Activated naive CD4-positive, alpha-beta T cell treated with anti-CD3 and anti-CD28 coated beads for 36 hours (primary cell): ENCODE measurements around the gene CUEDC1. TPM values are rescaled to one million over a fixed set of nuclear protein-coding genes. Genes with fewer than 3 reads are reported as not detected.
A peak's percentile ranks its signal among the peaks of the same experiment; 100 is the strongest.
"Not testable (repeated sequence)": the region's sequence is repeated elsewhere in the genome, so short reads cannot be mapped to it uniquely, and the experiment has no call there.

Experiments
- CTCF ChIA-PET: fragments of 350-600 bp; sonication (Branson Sonifier 250); formaldehyde crosslinking; loops from one replicate; lab custom pipeline; 2021; ENCODE audit warnings: antibody characterized with exemption; lab: Charles Lee
- DNase-seq: peaks from one replicate; pipeline ENCODE4 v3.0.0-alpha.2; 2020
- H3K27ac Mint-ChIP-seq: one replicate; pipeline ENCODE4 v1.8.0; 2021; ENCODE audit warnings: mild to moderate bottlenecking, mixed read lengths
- H3K27me3 Mint-ChIP-seq: one replicate; pipeline ENCODE4 v1.8.0; 2021; ENCODE audit warnings: low read depth, mixed read lengths
- H3K36me3 Mint-ChIP-seq: one replicate; pipeline ENCODE4 v1.8.0; 2021; ENCODE audit warnings: low read depth, mixed read lengths
- H3K4me1 Mint-ChIP-seq: one replicate; pipeline ENCODE4 v1.8.0; 2021; ENCODE audit warnings: low read depth, mixed read lengths
- H3K4me3 Mint-ChIP-seq: one replicate; pipeline ENCODE4 v1.8.0; 2021; ENCODE audit warnings: mild to moderate bottlenecking, moderate library complexity, mixed read lengths
- H3K9me3 Mint-ChIP-seq: one replicate; pipeline ENCODE4 v1.8.0; 2021; ENCODE audit warnings: mixed read lengths
- intact Hi-C: fragments of 100-400 bp; cut with micrococcal nuclease; formaldehyde crosslinking; loops from one replicate; pipeline ENCODE4 v1.15.1; 2023
- total RNA-seq, 2 experiments: library from RNA; stranded (reverse); gene quantifications; one replicate each; pipeline ENCODE4 v1.2.3, GENCODE V29; 2021

Gene CUEDC1
- total RNA-seq, 2 experiments from 2014 or later, result 0.47 to 0.69 TPM

DNA sequence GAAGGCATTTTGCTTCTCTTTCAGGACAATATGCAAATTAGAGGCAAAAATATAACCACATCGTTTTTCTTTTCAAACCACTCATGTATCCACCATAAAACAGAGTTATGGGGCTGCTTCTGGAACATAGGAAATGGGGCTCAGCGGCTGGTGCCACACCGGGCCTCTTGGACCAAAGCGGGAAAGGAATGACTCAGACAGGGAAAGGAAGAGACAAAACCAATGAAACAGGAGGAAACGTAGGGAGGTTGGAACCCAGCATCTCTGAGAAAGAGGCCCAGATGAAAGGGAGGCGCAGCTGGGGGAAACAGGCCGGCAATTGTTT lies 28.5 kb downstream of the CUEDC1 start:
- H3K36me3 Mint-ChIP-seq, result no peaks in the 10 kb centered on the region
- H3K4me1 Mint-ChIP-seq, result no peaks in the 10 kb centered on the region
- no peak overlapping the region for H3K27ac Mint-ChIP-seq
- CTCF ChIA-PET, result no interaction called here
- no peaks in the 10 kb centered on the region for H3K27me3 Mint-ChIP-seq
- no peak for DNase-seq
- intact Hi-C loops, result no loop called here
- H3K4me3 Mint-ChIP-seq, result no peak overlapping the region
- H3K9me3 Mint-ChIP-seq, result no peaks in the 10 kb centered on the region

DNA sequence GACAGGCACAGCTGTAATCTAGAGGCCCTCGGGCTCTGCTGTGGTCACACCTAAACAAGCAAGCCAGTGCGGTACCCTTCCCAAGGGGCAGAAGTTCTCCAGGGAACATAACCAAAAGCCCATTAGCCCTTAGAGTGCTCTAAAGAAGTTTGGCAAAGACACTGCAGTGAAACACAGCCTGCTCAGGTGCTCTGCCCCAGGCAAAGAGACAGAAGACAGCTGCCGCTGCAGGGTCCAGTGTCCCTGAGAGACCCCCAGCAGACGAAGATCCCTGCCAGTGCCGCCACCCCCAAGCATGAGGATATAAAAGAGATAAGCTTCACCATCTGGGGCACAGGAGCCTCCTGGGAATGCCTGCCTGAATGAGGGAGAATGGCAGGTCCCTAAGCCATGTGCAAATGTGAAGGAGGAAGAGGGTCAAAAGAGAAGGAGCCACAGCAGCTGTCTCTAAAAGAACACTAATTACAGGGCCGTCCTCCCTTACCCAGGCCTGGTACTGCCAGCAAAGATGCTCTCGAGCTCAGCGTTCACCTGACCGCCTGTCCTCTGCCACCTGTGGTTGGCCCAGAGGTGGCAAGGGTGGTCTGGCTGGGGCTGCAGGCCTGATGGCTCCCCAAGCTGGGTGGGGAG lies 29.7 kb downstream of the CUEDC1 start:
- CTCF ChIA-PET, result interaction anchor here (0.7 to 1.6 kb wide), 2 partner anchors 35 to 427 kb away, joined by 3 to 12 read pairs; no protein-coding TSS in a partner anchor
- intact Hi-C loops, result no loop called here
- no peaks in the 10 kb centered on the region for H3K27me3 Mint-ChIP-seq
- H3K27ac Mint-ChIP-seq, result no peak overlapping the region
- H3K36me3 Mint-ChIP-seq, result no peaks in the 10 kb centered on the region
- H3K9me3 Mint-ChIP-seq, result no peaks in the 10 kb centered on the region
- H3K4me3 Mint-ChIP-seq, result no peak overlapping the region
- no peaks in the 10 kb centered on the region for H3K4me1 Mint-ChIP-seq
- DNase-seq, result no peak

DNA sequence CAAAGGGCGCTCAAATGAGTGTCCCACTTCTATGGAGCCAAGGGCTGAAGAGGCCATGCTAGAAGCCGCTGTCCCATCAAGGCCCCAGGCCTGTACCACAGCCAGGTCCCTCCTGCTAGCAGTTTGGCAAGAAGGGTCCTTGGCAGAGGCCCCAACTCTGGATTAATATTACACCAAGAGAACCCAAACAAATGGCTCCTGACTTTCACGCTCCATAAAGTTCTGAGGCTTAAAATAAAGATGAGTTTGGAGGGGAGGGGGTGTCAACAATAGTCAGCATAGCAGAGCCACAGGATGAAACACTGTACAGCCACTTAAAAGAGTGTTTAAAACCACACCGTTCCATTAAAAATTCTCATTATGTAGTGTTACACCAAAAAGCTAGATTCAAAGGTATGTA lies 30.5 kb downstream of the CUEDC1 start:
- DNase-seq, result no peak
- no peak overlapping the region for H3K4me3 Mint-ChIP-seq
- CTCF ChIA-PET, result interaction anchor here (1.6 kb wide), 1 partner anchor 34 kb away, joined by 3 read pairs; no protein-coding TSS in a partner anchor
- no peaks in the 10 kb centered on the region for H3K36me3 Mint-ChIP-seq
- H3K27ac Mint-ChIP-seq, result no peak overlapping the region
- no peaks in the 10 kb centered on the region for H3K27me3 Mint-ChIP-seq
- H3K4me1 Mint-ChIP-seq, result no peaks in the 10 kb centered on the region
- H3K9me3 Mint-ChIP-seq, result no peaks in the 10 kb centered on the region
- intact Hi-C loops, result no loop called here

DNA sequence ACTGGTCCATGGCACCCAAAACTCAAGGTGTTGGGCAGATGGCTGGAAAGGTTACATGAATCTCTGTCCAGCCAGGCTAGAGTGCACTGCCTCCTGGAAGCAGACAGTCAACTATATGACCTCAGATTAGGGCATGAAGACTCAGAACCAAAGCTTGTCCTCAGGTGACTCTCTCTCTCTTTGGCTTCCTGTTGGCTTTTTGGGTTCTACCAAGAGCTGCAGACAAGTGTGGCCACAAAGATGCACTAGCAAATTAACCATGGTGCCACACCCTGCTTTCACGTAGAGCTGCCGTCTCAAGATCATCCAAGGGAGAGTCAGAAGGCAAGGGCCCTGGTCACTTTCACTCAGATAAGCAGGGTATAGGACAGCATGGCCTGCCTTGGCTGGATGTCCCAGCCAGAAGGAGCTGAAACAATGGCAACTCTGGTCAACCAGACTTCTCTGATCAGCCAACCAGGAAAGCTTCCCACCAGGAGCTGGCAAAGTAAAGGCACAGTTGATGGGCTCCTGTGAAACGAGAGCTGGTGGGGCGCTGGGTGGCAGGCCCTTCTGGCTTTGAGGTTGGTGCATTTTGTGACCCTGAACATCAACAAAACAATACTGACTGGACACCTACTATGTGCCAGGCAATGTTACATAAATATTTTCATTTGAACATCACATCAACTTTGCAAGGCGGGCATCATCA lies 31.9 kb downstream of the CUEDC1 start:
- intact Hi-C loops, result no loop called here
- no peak overlapping the region for H3K27ac Mint-ChIP-seq
- no peak for DNase-seq
- no peaks in the 10 kb centered on the region for H3K27me3 Mint-ChIP-seq
- no peaks in the 10 kb centered on the region for H3K9me3 Mint-ChIP-seq
- no peaks in the 10 kb centered on the region for H3K36me3 Mint-ChIP-seq
- H3K4me1 Mint-ChIP-seq, result no peaks in the 10 kb centered on the region
- CTCF ChIA-PET, result interaction anchor here (0.7 to 0.8 kb wide), 2 partner anchors 27 to 76 kb away, joined by 3 to 4 read pairs; no protein-coding TSS in a partner anchor
- H3K4me3 Mint-ChIP-seq, result no peak overlapping the region

DNA sequence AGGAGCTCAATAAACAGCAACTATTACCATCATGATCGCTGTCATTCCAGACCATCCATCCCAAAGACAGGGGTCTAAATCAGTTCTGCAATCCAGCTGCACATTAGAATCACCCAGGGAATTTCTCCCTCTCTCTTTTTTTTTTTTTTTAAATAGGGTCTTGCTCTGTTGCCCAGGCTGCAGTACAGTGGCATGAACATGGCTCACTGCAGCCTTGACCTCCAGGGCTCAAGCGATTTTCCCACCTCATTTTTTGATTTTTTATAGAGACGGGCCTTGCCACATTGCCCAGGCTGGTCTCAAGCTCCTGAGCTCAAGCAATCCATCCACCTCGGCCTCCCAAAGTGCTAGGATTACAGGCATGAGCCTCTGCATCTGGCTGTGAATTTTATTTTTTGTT lies 32.5 kb downstream of the CUEDC1 start:
- H3K36me3 Mint-ChIP-seq, CTCF ChIA-PET, H3K4me3 Mint-ChIP-seq, H3K9me3 Mint-ChIP-seq, H3K4me1 Mint-ChIP-seq, H3K27ac Mint-ChIP-seq, intact Hi-C loops, DNase-seq, H3K27me3 Mint-ChIP-seq: not testable (repeated sequence)

DNA sequence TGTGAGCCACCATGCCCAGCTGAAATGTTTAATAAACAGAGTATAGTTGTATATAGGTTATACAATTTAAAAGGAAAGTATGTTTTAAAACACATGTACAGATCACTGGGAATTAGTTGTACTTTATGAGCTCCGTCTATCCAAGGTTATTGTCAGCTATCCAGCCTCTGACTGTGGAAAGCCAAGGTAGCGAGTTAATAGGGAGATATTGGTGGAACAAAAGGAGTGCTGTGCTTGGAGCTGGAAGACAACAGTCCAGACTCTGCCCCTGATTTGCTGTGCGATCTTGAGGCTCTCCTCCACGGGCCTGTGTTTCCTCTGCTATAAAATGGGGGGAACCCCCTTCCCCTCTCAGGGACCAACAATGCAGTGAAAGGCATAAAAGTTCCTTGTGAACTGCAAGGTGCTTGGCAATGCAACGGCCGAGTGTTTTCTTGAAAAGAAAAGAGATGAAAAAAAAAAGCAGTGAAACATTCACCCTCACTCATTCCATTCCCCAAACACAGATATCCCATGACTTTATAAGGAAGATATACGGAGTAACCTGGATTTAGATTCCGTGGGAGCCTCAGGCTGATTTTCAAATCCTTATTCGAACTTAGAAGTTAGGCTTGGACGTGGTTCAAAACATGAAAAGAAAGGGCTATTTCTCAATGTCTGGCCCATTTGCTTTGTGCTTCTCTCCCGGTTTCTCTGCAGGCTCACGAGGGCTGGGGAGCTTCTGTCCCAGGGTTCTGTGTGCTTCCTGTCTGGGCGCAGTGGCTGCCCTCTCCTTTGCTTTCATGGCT lies 34.1 kb downstream of the CUEDC1 start:
- Mint-ChIP-seq H3K36me3 (no peaks in the 10 kb centered on the region), H3K27me3 (no peaks in the 10 kb centered on the region)
- intact Hi-C loops, result no loop called here

DNA sequence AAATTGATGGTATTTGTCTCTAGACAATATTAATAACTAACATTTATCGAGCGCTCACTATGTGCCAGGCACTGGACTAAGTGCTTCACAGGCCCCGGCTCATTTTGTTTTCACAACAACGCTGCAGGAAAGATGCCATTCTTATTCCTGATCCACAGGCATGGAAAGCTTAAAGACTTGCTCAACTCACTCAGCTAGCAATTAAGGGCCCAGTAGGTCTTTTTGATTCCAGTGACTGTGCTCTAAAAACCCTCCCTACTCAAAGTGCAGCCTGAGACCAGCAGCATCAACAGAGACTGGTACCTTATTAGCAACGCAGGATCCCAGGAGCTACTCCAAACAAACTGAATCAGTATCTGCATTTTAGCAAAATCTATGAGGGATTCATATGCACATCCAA lies 35.3 kb downstream of the CUEDC1 start:
- Mint-ChIP-seq H3K4me3 (no peak overlapping the region), H3K9me3 (no peaks in the 10 kb centered on the region), H3K27ac (no peak overlapping the region), H3K36me3 (no peaks in the 10 kb centered on the region), H3K27me3 (no peaks in the 10 kb centered on the region), H3K4me1 (no peaks in the 10 kb centered on the region)
- DNase-seq, result no peak
- intact Hi-C loops, result no loop called here
- CTCF ChIA-PET, result no interaction called here

More for the DNA sequence above, 34.1 kb downstream of the CUEDC1 start:
- H3K27ac Mint-ChIP-seq, result no peak overlapping the region
- H3K4me3 Mint-ChIP-seq, result no peak overlapping the region
- CTCF ChIA-PET, result no interaction called here
- no peaks in the 10 kb centered on the region for H3K4me1 Mint-ChIP-seq
- no peaks in the 10 kb centered on the region for H3K9me3 Mint-ChIP-seq
- no peak for DNase-seq

DNA sequence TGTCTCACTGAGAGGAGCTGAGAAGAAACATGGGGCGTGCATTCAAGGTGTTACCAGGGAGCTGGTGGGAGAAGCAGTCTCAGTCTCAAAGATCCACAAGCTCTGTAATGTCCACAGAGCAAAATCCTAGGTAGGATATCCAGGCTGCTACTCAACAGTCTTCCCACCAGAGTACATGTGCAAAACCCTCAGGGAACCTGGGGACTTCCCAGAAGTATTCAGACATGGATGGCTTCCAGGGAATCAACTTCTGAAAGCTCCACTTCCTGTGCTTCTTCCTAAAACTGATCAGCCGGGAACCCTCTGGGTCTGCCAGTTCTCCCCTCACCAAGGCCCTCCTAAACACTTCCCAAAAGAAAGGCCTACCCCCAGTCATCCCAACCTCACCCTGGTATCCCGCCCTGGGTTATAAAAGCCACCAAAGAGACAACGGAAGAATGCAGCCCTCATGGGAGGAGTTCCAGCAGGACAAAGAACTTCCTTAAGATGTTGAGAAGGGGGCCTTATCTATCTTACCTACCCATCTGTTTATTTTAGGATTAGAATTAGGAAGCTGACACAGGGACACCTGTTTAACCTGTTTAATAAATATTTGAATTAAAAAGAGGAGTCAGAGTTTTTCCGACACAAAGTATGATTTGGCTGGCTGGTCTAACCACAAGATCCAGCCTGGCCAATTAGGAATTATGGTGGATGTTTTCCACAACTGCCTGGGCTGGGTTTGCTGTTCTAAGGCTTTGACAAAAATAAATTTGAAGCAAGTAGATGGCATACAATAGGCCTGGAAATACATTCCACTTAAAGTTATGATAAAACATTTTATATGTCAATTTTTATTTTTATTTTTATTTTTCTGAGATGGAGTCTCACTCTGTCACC lies 37.0 kb downstream of the CUEDC1 start:
- H3K27ac Mint-ChIP-seq, result no peak overlapping the region
- H3K9me3 Mint-ChIP-seq, result no peaks in the 10 kb centered on the region
- no peaks in the 10 kb centered on the region for H3K4me1 Mint-ChIP-seq
- no peak for DNase-seq
- H3K4me3 Mint-ChIP-seq, result no peak overlapping the region
- CTCF ChIA-PET, result interaction anchor here (0.6 to 1.0 kb wide), 4 partner anchors 38 to 255 kb away, joined by 3 read pairs; no protein-coding TSS in a partner anchor
- H3K36me3 Mint-ChIP-seq, result no peaks in the 10 kb centered on the region
- intact Hi-C loops, result no loop called here
- H3K27me3 Mint-ChIP-seq, result no peaks in the 10 kb centered on the region

DNA sequence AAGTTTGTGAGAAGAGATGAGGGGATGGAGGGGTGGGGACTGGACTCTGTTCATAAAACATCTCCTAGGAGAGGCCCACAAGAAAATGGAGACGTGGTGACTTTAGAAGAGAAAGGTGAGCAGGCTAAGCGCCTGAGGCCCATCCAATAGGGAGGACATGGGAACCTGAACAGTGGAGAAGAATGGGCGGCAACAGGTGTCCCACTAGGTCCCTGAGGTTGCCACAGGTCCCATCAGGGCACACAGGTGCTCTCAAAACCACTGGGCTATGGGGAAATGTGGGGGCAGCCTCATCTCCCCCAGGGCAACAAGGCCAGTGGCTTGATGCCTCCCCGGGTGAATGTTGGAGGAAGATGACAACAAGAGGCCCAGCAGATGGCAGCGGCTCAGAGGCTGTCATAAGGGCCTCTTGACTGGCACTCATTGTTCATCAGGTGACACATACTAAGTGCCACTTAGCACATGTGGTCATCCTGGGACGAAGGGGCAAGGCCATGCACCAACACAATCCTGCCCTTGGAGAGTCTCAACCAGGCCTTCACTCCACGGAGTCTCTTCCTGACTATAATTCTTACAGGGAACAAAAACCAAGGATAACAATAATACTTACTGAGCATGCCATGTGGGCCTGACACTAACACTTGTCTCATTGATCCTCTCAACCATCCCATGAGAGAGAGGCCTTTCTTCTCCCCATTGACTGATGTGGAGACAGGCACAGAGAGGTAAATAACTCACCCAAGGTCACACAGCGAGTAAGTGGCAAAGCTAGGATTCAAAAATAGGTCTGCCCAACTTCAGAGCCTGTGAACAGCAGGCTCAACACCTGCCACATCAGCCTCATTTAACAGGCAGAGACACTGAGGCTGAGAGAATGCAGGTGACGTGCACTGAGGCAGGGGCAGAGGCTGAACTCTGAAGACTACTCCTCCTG lies 38.0 kb downstream of the CUEDC1 start:
- Mint-ChIP-seq H3K9me3 (no peaks in the 10 kb centered on the region), H3K36me3 (no peaks in the 10 kb centered on the region), H3K27ac (no peak overlapping the region), H3K4me1 (no peaks in the 10 kb centered on the region), H3K27me3 (no peaks in the 10 kb centered on the region), H3K4me3 (no peak overlapping the region)
- CTCF ChIA-PET, result interaction anchor here (0.5 to 1.0 kb wide), 2 partner anchors 125 to 256 kb away, joined by 3 read pairs; no protein-coding TSS in a partner anchor
- DNase-seq, result peak; percentile 45
- intact Hi-C loops, result loop anchor here (1.0 kb wide), 1 partner anchor 78 kb away; no protein-coding TSS in a partner anchor

DNA sequence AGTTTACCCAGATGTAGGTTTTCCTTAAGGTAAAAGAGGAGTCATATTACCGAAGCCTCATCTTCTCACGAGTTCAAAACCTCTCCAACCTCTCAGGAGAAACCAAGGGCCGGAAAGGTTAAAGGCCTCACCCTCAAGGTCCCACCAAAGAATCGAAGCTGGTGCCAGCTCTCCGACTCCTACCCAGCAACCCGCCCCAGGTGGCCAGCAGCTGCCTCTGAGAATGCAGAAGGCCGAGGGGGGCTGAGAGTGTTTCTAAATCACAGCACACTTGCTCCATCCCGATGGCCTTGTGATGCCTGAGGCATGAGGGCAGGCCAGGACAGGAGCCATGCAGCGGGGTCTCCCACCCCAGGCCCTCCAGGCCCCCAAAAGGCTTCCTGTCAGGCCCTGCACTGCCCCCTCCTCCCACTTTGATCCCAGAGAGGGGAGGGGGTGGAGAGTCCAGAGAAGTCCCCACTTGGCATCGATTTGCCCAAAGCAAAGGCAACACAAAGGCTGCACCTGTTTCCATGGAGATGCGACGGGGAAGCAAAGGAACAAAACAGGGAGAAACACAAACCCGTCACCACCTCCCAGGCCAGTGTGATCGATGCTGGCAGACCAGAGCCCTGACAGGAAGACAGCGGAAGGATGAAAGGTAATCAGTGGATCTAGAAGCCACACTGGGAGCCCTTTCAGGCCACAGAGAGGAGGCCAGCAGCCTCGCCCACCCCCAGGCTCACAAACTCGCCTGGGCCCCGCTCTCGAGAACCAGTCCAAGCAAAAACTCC lies 39.0 kb downstream of the CUEDC1 start:
- Mint-ChIP-seq H3K9me3 (no peaks in the 10 kb centered on the region), H3K27me3 (no peaks in the 10 kb centered on the region), H3K4me1 (no peaks in the 10 kb centered on the region), H3K4me3 (no peak overlapping the region), H3K27ac (no peak overlapping the region), H3K36me3 (no peaks in the 10 kb centered on the region)
- CTCF ChIA-PET, result no interaction called here
- no peak for DNase-seq
- intact Hi-C loops, result no loop called here
